GM18870 (cell line): ENCODE results near the gene TMEM178B.
"Not testable (repeated sequence)": the region's sequence is repeated elsewhere in the genome, so short reads cannot be mapped to it uniquely, and the experiment has no call there.

Experiments
- ATAC-seq: cut with Tn5 transposase; IDR thresholded peaks from one replicate; pipeline ENCODE4 v1.9.1; 2021; ENCODE audit warnings: moderate library complexity; ENCODE audit not compliant: unreplicated experiment

Gene TMEM178B

DNA sequence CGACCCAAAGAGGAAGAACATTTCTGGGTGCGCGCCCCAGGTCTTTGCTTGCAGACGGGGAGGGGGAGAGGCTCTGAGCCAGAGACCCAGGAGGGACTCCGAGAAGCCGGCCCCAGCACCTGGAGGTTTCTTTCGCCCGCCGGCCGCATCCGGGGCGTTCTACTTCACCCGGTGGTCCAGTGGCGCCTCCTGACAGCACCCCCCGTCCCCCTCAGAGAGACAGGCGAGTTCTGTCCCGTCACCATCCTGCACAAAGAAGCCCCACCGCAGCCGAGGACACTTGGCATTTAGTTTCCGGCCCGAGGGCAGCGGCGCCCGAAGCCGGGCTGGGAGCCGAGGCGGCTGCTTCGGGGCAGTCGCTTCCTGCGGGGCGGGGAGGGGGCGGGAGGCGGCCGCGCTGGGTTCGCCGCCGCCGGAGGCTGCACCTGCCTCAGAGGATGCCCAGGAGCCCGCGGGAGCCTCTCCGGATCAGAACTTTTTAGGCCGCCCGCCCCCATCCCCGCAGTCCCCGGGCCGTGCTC lies at the start of gene TMEM178B:
TMEM178B (plus strand) TSS at position 424 of the 521 bp plus-strand sequence.
- no peak for ATAC-seq

DNA sequence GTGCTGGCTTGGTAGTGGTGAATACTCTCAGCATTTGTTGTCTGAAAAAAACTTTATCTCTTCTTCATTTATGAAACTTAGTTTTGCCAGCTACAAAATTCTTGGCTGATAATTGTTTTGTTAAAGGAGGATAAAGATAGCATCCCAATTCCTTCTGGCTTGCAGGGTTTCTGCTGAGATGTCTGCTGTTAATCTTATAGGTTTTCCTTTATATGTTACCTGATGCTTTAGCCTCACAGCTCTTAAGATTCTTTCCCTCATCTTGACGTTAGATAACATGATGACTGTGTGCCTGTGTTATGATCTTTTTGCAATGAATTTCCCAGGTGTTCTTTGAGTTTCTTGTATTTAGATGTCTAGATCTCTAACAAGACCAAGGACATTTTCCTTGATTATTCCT lies 49.2 kb upstream of the TMEM178B start:
- no peak for ATAC-seq

DNA sequence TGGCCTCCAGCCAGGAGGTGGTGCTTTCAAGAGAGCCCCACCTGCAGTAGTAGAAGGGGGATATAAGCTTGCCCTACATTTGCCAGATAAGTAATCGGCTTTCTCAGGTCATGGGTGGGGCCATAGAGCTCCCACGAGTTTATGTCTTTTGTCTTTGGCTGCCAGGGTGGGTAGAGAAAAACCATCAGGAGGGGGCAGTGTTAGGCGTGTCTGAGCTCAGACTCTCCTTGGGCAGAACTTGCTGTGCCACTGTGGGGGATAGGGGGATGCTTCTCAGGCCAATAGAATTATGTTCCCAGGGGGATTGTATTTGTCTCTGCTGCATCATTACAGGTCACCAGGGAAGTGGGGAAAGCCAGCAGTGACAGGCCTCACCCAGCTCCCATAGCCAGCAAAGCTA lies 46.8 kb upstream of the TMEM178B start:
- ATAC-seq, result no peak

DNA sequence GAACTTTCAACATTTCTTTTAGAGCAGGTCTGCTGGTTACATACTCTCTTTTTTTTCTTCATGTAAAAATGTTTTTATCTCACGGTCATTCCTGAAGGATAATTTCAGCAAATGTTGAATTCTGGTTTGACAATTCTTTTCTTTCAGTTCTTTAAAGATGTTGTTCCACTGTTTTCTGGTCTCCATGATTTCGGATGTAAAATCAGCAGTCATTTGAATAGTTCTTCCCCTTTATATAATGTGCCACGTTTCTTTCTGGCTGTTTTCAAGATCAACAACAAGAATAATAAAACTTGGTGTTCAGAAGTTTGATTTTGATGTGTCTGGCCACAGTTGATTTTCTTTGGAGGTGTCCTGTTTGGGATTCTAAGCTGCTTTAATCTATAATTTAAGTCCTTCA lies 45.1 kb upstream of the TMEM178B start:
- no peak for ATAC-seq

GRCh38 chr7:141032539-141033323 lies 41.1 kb upstream of the TMEM178B start:
- ATAC-seq, result not testable (repeated sequence)

DNA sequence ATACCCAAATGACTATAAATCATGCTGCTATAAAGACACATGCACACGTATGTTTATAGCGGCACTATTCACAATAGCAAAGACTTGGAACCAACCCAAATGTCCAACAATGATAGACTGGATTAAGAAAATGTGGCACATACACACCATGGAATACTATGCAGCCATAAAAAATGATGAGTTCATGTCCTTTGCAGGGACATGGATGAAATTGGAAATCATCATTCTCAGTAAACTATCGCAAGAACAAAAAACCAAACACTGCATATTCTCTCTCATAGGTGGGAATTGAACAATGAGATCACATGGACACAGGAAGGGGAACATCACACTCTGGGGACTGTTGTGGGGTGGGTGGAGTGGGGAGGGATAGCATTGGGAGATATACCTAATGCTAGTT lies 35.8 kb upstream of the TMEM178B start:
- not testable (repeated sequence) for ATAC-seq

DNA sequence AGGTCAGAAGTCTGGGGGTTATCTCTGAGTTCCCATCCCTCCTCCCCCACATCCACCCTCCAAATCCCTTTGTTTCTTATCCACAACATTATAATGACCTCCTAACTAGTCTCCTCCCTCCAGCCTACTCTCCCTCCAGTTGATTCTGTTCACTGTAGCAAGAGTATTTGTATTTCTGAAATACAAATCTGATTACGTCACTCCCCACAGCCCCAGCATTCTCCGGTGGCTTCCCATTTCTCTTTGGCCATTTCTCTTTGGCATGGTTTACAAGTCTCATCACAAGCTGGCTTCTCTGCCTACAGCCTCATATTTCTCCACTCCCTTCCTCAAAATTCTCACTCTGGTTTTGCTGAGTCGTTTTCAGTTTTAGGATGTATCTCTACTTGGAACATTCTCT lies 34.5 kb upstream of the TMEM178B start:
- ATAC-seq, result no peak

GRCh38 chr7:141042222-141043193 lies 31.4 kb upstream of the TMEM178B start:
- ATAC-seq, result no peak

GRCh38 chr7:141043616-141044015 lies 30.2 kb upstream of the TMEM178B start:
- no peak for ATAC-seq

DNA sequence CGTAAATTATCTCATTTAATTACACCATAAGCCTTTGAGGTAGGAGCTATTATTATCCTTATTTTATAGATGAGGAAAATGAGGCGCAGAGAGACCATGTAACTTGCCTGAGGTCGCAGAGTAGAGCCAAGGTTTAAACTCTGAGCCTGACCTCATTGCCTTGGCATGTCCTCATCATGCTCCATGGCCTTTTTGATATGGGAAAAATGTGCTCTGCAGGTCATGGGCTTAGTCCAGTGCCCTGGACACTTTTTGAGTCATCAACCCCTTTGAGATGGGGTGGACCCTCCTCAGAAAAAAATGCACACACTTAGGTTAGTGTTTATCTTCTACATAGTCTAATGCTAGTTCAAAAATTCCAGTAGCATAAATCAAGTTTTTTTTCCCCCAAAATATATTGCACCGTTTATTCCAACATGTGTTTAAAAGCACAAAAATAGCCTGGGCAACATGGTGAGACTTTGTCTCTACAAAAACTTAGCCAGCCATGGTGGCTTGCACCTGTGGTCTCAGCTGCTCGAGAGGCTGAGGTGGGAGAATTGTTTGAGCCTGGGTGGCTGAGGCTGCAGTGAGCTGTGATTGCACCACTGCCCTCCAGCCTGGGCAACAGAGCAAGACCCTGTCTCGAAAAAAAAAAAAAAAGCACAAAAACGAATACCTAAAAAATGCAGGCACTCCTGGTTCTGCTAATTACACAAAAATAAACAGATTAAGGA lies 28.6 kb upstream of the TMEM178B start:
- ATAC-seq, result no peak

DNA sequence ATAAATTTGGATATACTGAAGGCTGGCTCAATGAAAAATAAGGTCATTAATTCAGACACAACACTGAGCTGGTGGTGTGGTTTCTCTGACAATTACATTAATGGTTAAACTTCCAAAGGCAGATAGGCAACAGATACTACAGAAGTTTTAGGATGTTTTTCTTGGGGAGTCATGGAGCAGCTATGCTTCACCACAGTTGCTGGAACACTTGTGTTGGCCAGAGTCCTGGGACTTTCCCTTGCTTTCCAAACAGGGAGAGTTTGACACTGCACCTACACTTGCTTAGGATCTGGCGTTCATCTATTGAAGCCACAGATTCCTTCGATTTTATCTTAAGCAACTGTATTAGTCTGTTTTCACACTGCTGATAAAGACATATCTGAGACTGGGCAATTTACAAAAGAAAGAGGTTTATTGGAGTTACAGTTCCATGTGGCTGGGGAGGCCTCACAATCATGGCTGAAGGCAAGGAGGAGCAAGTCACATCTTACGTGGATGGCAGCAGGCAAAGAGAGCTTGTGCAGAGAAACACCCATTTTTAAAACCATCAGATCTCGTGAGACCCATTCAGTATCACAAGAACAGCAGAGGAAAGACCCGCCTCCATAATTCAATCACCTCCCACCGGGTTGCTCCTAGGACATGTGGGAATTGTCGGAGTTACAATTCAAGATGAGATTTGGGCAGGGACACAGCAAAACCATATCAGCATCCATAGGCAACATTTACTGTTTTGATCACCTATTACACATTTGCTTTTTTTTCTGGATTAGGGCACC lies 27.8 kb upstream of the TMEM178B start:
- no peak for ATAC-seq

DNA sequence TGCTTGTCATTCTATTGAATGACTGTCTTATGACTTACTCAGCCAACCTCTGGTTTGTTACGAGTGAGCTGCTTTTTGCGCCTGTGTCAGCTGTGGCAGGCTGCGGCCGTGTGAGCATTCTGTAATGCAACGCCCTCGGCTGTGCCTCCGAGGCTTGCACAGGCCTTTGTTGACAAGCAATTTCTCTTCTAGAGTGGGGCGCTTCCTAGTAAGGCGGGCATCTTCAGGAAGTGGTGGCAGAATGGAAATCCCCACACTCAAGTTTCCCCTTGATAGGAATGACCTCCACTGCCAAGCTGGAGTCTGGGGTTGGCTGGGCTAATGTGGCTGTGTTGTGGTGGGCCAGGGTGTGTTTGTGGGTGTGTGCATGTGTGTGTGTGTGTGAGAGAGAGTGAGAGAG lies 20.2 kb upstream of the TMEM178B start:
- ATAC-seq, result no peak

- ATAC-seq, result no peak
Measured at GRCh38 chr7:141055146-141055545, 18.7 kb upstream of the TMEM178B start.

GRCh38 chr7:141057788-141058187 lies 16.1 kb upstream of the TMEM178B start:
- ATAC-seq, result no peak

DNA sequence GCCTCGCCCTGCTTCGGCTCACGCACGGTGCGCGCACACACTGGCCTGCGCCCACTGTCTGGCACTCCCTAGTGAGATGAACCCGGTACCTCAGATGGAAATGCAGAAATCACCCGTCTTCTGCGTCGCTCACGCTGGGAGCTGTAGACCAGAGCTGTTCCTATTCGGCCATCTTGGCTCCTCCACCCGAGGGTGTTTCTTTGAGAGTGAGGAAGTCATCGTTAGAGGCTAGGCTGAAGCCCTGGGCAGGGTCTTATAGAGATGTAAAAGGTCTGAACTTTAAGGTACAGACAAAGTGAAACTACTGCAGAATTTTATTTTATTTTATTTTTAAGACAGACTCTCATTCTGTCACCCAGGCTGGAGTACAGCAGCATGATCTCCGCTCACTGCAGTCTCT lies 6.0 kb upstream of the TMEM178B start:
- not testable (repeated sequence) for ATAC-seq

DNA sequence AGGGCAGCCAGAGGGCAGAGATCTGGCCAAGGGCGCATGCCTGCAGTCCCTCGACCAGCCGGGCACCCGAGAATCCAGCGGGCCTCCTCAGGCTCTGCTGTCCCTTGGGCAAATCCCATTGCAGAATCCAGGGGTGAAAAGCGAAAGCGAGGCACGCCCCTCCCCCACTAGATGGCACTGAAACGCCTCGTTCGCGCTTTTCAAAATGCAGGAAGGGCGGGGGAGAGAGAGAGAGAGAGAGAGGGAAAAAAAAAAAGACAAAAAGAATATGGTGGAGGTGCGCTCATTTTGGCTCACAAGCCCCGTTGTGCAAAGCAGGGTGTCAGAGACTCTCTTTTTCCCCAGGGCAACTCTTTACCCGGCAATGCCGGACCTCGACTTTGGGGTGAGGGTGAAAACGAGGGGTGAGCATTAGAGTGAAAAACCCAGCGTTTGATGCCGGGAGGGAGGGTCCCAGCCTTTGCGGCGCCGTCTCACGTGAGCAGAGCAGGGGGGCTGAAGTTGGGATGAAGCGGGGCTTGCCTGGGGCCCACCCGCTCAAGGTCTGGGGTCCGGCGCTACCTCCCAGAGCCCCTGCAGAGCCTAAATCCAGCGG lies 2.5 kb upstream of the TMEM178B start:
- ATAC-seq, result no peak

- no peak for ATAC-seq
Measured at GRCh38 chr7:141071855-141072547, 1.9 kb upstream of the TMEM178B start.

DNA sequence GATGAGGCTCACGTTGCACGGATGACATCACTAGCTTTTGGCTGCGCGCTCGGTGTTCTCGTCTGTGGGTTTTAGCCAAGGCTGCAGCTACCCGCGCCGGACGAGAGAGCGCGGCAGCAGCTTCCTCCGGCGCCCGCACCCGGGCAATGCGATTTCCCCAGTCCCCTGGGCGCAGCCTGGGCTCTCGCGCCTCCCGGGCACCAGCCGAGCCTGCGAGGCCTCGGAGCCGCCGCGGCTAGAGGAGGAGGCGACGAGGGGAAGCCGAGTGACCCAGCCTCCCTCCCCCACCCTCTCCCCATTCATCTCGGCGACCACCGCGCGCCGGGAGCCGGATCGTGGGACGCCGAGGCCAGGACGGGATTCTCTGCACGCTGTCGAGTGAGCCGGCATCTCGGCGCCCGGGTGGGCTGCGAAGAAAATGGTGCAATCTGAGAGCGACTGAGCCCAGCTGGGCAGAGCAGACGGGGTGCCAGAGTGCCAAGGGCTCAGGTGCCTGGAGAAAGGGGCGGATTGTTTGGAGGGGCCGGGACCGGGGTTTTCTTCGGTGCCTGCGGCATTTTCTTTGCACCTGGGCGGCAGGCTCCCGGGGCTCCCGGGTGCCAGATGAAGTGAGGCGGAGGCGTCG lies 1.2 kb upstream of the TMEM178B start:
- ATAC-seq, result no peak

DNA sequence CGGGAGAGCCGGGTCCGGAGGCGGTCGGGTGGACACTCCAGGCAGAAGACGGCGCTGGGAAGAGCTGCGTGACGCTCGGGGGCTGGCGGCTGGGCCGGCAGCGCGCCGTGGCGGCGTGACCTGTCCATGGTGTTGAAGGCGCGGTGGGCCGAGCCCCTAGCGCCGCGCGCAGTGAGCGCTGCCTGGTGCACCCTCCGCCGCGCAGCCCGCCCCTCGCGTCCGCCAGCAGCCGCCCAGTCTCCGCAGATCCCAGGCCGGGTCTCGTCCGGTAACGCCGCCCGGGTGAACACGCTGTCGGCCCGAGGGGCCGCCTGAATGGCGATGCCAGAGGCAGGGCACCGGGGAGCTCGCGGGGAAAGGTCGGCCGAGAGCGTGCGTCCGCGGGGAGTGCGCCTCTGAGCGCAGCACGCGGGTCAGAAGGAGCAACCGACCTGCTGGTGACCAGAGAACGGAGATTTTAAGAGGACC lies 657 bp upstream of the TMEM178B start:
- ATAC-seq, result no peak
